ENCODE results near the gene NECTIN3. TPM values are rescaled to one million over a fixed set of nuclear protein-coding genes. Genes with fewer than 3 reads are reported as not detected.

NECTIN3 gene
- total RNA-seq, 2 donors from 2014 or later, result 6.3 to 6.4 TPM

DNA sequence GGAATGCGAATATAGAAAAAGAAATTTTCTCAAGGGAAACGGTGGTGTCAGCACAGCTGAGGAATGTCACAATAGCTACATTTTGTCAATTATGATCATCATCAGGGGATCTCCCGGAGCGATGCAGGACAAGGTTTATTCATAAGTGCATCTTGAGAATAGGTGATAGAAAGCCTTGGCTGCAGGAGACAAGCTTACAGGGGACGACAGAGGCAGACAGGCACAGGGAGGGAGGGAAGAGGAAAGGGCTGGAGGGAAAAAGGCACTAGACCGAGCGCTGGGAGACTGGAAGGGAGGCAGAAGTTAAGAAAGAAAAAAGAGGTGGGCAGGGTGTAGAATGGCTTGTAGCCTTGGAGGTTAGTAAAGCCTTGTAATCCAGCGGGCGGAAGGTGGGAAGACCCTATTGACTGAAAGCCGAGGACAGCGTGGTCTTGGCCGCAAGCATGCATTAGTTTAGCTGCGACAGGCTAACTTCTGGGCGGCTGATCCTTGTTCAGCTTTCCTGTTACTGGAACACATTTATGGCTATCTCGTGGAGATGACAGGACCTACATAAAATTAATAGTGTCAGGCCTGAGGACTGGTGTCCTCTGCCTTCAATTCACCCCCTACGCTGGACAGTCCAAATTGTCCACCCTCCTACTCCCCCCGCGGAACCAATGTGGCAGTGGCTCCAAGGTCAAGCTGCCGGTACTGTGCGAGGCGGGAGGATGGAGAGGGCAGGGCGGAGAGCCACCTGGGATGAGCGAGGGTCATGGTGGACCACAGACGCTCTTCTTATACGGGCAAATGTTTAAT lies 1.4 kb upstream of the NECTIN3 start:
- peaks cover 2% of the 10 kb centered on the region for H3K36me3 Mint-ChIP-seq (ENCODE audit: low read depth)
- H3K9me3 ChIP-seq (ENCODE audit: control insufficient read depth, low read length, poor library complexity, severe bottlenecking), result no peaks in the 10 kb centered on the region
- peak overlapping the region; percentile 97 for H3K27ac Mint-ChIP-seq
- peak overlapping the region; percentile 97 for H3K4me3 Mint-ChIP-seq
- no peak for DNase-seq
- peaks cover 36% of the 10 kb centered on the region for H3K4me1 Mint-ChIP-seq
- H3K27me3 Mint-ChIP-seq, result peaks cover 16% of the 10 kb centered on the region
- ATAC-seq, result no peak

DNA sequence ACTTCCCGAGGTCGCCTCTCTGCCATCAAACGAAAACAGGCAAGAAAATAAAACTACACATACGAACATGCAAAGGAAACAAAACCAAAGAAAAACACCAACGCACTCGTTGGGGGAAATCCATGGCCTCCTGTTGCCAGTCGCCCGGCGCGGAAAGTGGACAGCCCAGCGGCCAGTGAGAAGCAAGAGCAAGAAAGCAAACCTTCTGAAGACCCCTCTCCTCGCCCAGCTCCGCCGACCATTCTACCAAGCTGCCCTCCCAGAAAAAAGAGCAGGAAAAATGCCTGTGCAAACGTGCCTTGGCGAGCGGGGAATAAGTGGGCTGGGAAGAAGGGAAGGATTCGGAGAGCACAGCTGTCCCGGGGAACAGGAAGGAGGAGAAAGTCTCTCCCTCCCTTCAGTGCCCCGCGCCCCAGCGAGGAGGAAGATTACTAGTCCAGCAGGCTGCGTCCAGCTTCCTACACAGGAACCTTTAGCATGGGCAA lies 802 bp upstream of the NECTIN3 start:
- Mint-ChIP-seq H3K27ac (peak overlapping the region; percentile 97), H3K4me3 (peak overlapping the region; percentile 97), H3K4me1 (peaks cover 38% of the 10 kb centered on the region), H3K36me3 (ENCODE audit: low read depth) (peaks cover 2% of the 10 kb centered on the region), H3K27me3 (peaks cover 18% of the 10 kb centered on the region)
- DNase-seq (peak in 1 of 3 donors; percentile 11), ATAC-seq (no peak)
- H3K9me3 ChIP-seq (ENCODE audit: control insufficient read depth, low read length, poor library complexity, severe bottlenecking), result no peaks in the 10 kb centered on the region

DNA sequence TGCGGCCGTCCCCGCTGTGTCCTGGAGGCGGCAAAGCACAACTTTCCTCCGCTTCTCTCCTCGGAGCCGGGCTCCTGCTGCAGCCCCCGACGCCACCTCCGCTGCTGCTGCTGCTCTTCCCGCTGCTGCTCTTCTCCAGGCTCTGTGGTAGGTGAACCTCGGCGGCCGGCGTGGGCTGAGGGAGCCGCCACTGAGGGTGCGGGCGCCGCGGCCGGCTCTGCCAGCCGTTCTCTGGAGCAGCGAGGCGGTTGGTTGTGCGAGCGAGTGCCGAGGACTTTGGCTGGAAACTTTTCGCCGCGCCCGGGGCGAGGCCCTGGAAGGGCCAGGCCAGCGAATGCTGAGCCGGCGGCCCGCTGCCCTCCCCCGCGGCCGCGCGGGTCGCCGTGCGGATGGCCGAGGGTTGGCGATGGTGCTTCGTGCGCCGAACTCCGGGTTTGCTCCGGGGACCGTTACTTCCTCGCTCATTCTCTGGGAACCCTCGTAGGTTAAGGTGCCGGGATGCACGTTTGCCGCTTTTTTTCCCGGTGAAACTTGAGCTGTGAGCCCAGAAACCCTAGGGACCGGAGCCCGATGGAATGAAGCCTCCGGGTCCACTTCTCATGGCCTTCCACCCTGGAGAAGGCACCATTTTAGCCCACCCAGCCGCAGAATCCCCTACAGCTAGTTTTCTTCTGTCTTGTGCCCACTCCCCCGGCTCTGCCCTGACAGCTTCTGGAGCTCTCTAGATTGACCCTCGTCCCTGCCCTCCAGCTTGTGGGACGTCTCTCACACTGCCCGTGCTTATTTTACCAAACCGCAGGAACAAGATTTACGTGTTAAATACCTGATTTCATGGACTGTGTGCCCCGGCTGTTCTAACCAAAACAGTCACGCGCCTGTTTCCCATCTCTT lies 660 bp downstream of the NECTIN3 start:
- DNase-seq (no peak), ATAC-seq (peak; percentile 27)
- peak overlapping the region; percentile 92 for H3K27ac Mint-ChIP-seq
- H3K4me3 Mint-ChIP-seq, result peak overlapping the region; percentile 97
- H3K36me3 Mint-ChIP-seq (ENCODE audit: low read depth), result peaks cover 2% of the 10 kb centered on the region
- H3K9me3 ChIP-seq (ENCODE audit: control insufficient read depth, low read length, poor library complexity, severe bottlenecking), result no peaks in the 10 kb centered on the region
- H3K4me1 Mint-ChIP-seq, result peaks cover 38% of the 10 kb centered on the region
- peaks cover 18% of the 10 kb centered on the region for H3K27me3 Mint-ChIP-seq

DNA sequence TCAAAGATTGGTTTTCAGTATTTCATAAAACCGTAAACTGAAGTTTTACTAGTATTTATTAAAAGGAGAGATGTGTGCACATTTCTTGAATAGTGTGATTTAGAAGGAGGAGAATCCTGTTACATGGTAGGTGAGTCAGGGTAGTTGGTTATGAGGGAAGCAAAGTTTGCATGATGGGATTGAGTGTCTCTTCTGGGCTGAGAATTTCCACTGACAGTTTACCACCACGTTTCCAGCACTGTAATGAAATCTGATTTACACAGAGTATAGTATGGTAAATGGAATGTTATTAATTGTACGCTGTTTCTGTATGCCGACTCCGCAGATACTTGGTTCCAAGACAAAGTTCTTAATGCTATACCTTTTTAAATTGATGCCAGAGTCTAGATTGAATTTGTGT lies 1.6 kb downstream of the NECTIN3 start:
- H3K27ac Mint-ChIP-seq, result peak overlapping the region; percentile 92
- H3K27me3 Mint-ChIP-seq, result peaks cover 18% of the 10 kb centered on the region
- H3K36me3 Mint-ChIP-seq (ENCODE audit: low read depth), result peaks cover 2% of the 10 kb centered on the region
- H3K4me3 Mint-ChIP-seq, result peak overlapping the region; percentile 97
- H3K4me1 Mint-ChIP-seq, result peaks cover 40% of the 10 kb centered on the region
- DNase-seq (no peak), ATAC-seq (no peak)
- no peaks in the 10 kb centered on the region for H3K9me3 ChIP-seq (ENCODE audit: control insufficient read depth, low read length, poor library complexity, severe bottlenecking)

DNA sequence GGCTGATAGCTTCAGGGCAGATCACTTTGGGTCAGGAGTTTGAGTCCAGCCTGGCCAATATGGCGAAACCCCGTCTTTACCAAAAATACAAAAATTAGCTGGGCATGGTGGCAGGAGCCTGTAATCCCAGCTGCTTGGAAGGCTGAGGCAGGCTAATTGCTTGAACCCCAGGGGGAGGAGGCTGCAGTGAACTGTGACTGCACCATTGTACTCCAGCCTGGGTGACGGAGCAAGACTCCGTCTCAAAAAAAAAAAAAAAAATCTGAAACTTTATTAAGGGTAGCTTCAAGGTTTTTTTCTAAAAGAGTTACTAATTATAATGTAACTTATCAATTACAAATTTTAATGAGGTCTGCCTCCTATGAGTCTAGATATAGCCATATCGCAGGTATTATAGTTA lies 5.1 kb downstream of the NECTIN3 start:
- DNase-seq, result no peak
- no peaks in the 10 kb centered on the region for H3K9me3 ChIP-seq (ENCODE audit: control insufficient read depth, low read length, poor library complexity, severe bottlenecking)
- Mint-ChIP-seq H3K4me1 (peaks cover 31% of the 10 kb centered on the region), H3K4me3 (no peak overlapping the region), H3K27me3 (peaks cover 18% of the 10 kb centered on the region), H3K27ac (no peak overlapping the region), H3K36me3 (ENCODE audit: low read depth) (no peaks in the 10 kb centered on the region)
- no peak for ATAC-seq

DNA sequence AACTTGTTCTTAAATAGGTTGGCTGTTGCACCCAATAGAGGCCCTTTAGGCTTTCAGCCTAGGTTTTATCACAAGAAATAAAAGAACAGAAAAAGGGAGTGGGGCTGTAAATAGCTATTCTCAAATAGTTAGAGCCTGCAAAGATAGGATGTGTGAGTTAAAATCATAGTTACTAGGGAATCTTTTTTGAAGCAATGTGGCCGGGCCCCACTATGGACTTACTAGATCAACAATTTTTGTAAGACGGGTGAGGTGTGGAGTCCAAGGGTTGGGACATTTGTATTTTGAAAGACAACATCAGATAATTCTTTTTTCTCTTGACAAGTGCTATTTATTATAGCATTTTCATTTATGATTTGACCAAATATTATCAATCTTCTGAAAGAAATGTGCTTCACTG lies 5.8 kb downstream of the NECTIN3 start:
- H3K9me3 ChIP-seq (ENCODE audit: control insufficient read depth, low read length, poor library complexity, severe bottlenecking), result no peaks in the 10 kb centered on the region
- H3K4me1 Mint-ChIP-seq, result peaks cover 31% of the 10 kb centered on the region
- no peaks in the 10 kb centered on the region for H3K36me3 Mint-ChIP-seq (ENCODE audit: low read depth)
- H3K27me3 Mint-ChIP-seq, result peaks cover 18% of the 10 kb centered on the region
- no peak overlapping the region for H3K4me3 Mint-ChIP-seq
- no peak for ATAC-seq
- no peak overlapping the region for H3K27ac Mint-ChIP-seq
- no peak for DNase-seq

DNA sequence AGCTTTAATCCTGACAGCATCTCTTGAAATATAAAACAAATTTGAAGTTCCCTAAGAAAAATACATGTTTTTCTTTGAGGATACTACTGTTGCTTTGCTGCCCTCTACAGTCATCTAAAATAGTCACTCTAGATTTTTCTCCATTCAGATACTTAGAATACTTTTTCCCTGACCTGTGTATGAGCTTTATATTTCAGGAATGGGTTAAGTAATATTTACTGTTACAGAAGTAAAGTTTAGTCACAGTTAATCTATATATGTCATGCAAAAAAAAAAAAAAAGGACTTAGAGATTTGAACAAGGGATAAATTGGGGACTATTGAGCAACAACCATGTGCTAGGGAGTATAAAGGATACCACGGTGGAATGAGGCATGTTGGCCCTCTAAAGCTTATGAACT lies 8.8 kb downstream of the NECTIN3 start:
- Mint-ChIP-seq H3K4me1 (peaks cover 4% of the 10 kb centered on the region), H3K27ac (no peak overlapping the region), H3K27me3 (no peaks in the 10 kb centered on the region), H3K4me3 (no peak overlapping the region), H3K36me3 (ENCODE audit: low read depth) (no peaks in the 10 kb centered on the region)
- ATAC-seq (peak; percentile 60), DNase-seq (no peak)
- H3K9me3 ChIP-seq (ENCODE audit: control insufficient read depth, low read length, poor library complexity, severe bottlenecking), result no peaks in the 10 kb centered on the region

DNA sequence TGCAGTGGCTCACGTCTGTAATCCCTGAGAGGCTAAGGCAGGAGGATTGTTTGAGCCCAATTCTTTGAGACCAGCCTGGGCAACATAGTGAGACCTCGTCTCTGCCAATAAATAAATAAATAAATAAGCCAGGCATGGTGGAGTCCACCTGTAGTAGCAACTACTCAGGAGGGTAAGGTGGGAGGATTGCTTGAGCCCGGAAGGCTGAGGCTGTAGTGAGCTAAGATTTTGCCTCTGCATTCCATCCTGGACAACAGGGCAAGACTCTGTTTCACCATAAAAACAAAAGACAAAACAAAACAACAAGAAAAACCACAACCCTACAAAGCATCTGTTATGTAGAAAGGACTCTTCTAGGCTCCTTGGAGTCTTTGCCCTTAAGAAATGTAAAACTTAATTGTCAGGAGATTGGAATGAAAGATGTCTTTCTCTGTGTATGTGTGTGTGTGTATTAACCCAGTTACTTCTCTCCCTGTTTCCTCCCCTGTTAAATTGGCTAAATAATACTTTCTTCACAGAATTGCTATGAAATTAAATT lies 9.5 kb downstream of the NECTIN3 start:
- H3K4me1 Mint-ChIP-seq, result peaks cover 7% of the 10 kb centered on the region
- H3K36me3 Mint-ChIP-seq (ENCODE audit: low read depth), result no peaks in the 10 kb centered on the region
- H3K9me3 ChIP-seq (ENCODE audit: control insufficient read depth, low read length, poor library complexity, severe bottlenecking), result no peaks in the 10 kb centered on the region
- no peak for DNase-seq
- H3K27me3 Mint-ChIP-seq, result no peaks in the 10 kb centered on the region
- ATAC-seq, result no peak
- no peak overlapping the region for H3K4me3 Mint-ChIP-seq
- no peak overlapping the region for H3K27ac Mint-ChIP-seq

DNA sequence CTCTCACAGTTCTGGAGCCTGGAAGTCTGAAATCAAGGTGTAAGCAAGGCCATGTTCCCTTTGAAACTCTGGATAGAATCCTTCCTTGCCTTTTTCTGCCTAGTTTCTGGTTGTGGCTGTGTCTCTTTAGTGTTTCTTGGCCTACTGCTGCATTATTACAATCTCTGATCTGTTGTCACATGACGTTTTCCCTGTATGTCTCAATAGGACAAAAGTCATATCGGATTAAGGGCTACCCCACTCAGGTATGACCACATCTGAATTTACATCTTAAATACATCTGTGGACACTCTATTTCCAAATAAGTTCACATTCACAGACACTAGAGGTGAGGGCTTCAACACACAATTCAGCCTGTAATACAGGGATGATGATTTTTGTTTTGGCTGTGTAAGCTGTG lies 13.3 kb downstream of the NECTIN3 start:
- DNase-seq (no peak), ATAC-seq (no peak)
- H3K4me3 Mint-ChIP-seq, result no peak overlapping the region
- no peak overlapping the region for H3K27ac Mint-ChIP-seq
- peaks cover 7% of the 10 kb centered on the region for H3K4me1 Mint-ChIP-seq
- H3K9me3 ChIP-seq (ENCODE audit: control insufficient read depth, low read length, poor library complexity, severe bottlenecking), result no peaks in the 10 kb centered on the region
- H3K27me3 Mint-ChIP-seq, result no peaks in the 10 kb centered on the region
- H3K36me3 Mint-ChIP-seq (ENCODE audit: low read depth), result no peaks in the 10 kb centered on the region

DNA sequence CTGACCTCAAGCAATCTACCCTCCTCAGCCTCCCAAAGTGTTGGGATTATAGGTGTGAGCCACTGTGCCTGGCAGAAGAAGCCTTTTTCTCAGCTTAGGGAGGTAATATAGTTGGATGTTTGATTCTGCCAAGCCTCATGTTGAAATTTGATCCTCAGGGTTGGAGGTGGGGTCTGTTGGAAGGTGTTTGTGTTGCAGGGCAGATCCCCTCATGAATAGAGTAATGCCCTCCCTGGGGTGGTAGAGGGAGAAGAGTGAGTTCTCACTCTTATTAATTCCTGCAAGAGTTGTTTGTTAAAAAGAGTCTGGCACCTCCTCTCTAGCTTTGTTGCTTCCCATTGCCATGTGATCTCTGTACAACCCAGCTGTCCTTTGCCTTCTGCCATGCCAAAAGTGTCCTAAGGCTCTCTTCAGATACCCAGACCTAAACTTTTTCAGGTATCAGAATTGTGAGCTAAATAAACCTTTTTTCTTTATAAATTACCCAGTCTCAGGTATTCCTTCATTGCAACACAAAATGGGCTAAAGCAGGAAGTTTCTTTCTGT lies 16.4 kb downstream of the NECTIN3 start:
- no peaks in the 10 kb centered on the region for H3K27me3 Mint-ChIP-seq
- no peak overlapping the region for H3K27ac Mint-ChIP-seq
- ATAC-seq (no peak), DNase-seq (no peak)
- peaks cover 12% of the 10 kb centered on the region for H3K4me1 Mint-ChIP-seq
- no peak overlapping the region for H3K4me3 Mint-ChIP-seq
- H3K9me3 ChIP-seq (ENCODE audit: control insufficient read depth, low read length, poor library complexity, severe bottlenecking), result no peaks in the 10 kb centered on the region
- no peaks in the 10 kb centered on the region for H3K36me3 Mint-ChIP-seq (ENCODE audit: low read depth)

DNA sequence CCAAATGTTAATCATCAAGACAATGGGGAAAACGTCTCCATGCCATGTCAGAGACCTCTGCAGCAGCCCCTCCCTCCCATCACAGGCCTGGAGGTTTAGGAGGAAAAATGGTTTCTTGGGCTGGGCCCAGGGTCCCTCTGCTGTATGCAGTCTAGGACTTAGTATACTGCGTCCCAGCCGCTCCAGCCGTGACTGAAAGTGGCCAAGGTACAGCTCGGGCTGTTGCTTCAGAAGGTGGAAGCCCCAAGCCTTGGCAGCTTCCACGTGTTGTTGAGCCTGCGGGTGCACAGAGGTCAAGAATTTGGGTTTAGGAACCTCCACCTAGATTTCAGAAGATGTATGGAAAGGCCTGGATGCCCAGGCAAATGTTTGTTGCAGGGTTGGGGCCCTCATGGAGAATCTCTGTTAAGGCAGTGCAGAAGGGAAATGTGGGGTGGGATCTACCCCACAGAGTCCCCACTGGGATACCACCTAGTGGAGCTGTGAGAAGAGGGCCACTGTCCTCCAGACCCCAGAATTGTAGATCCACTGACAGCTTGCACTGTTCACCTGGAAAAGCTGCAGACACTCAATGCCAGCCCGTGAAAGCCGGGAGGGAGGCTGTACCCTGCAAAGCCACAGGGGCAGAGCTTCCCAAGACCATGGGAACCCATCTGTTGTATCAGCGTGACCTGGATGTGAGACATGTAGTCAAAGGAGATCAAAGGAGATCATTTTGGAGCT lies 25.0 kb downstream of the NECTIN3 start:
- Mint-ChIP-seq H3K4me1 (peaks cover 11% of the 10 kb centered on the region), H3K27me3 (no peaks in the 10 kb centered on the region), H3K4me3 (no peak overlapping the region), H3K36me3 (ENCODE audit: low read depth) (peaks cover 2% of the 10 kb centered on the region), H3K27ac (no peak overlapping the region)
- DNase-seq (no peak), ATAC-seq (no peak)
- no peaks in the 10 kb centered on the region for H3K9me3 ChIP-seq (ENCODE audit: control insufficient read depth, low read length, poor library complexity, severe bottlenecking)

DNA sequence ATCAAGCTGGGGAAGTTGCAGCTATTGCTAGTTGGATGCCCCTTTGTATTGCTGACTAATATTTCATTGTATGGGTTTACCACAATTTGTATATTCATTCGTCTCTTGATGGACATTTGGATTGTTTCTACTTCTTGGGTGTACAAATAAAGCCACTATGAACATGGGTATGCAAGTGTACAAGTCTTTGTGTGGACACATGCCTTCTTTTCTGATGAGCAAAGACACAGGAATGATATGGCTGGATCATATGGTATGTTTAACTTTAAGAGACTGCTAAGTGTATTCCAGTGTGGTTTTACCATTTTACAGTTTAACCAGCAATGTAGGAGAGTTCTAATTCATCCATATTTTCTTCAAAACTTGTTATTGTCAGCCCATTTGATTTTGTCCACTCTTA lies 32.2 kb downstream of the NECTIN3 start:
- H3K9me3 ChIP-seq (ENCODE audit: control insufficient read depth, low read length, poor library complexity, severe bottlenecking), result no peaks in the 10 kb centered on the region
- ATAC-seq (no peak), DNase-seq (no peak)
- H3K4me3 Mint-ChIP-seq, result no peak overlapping the region
- H3K36me3 Mint-ChIP-seq (ENCODE audit: low read depth), result peaks cover 2% of the 10 kb centered on the region
- peaks cover 12% of the 10 kb centered on the region for H3K4me1 Mint-ChIP-seq
- H3K27ac Mint-ChIP-seq, result no peak overlapping the region
- H3K27me3 Mint-ChIP-seq, result no peaks in the 10 kb centered on the region

Data from T-helper 17 cell (primary cell).